Peyer's patch (tissue), 4 donors: Measurements from ENCODE around the gene MARS1.

Experiments used
- CTCF ChIP-seq, 6 experiments: fragments of 450-650 bp in 4 of 6; fragments of 200-600 bp in 2 of 6; sonication (generic) in 1 of 6; IDR thresholded peaks; one replicate each; pipeline ENCODE4 v1.5.1; 2017 to 2019; ENCODE audit warnings: antibody characterized with exemption in 6 of 6, mild to moderate bottlenecking in 3 of 6, moderate library complexity in 1 of 6
- POLR2A ChIP-seq, 2 donors: fragments of 450-650 bp; IDR thresholded peaks; one replicate each; pipeline ENCODE4 v1.5.1; 2017; ENCODE audit warnings: antibody characterized with exemption in 2 of 2, mild to moderate bottlenecking in 2 of 2, moderate library complexity in 2 of 2

- TF ChIP-seq POLR2A (IDR thresholded peaks at IDR 0.05), result peak; percentile 29 to 40
- no peak for TF ChIP-seq CTCF (IDR thresholded peaks at IDR 0.05)
Measured at GRCh38 chr12:57522011-57522886, 34.4 kb downstream of the MARS1 start, which contains the start of gene MBD6.
